HepG2 (cell line): ENCODE data around the gene LAG3. TPM values are rescaled to one million over a fixed set of nuclear protein-coding genes. Genes with fewer than 3 reads are reported as not detected.

ENCODE experiments used
- CC2D1A ChIP-seq: sonication (generic); formaldehyde crosslinking; IDR thresholded peaks from 2 replicates; pipeline ENCODE4 v1.8.1; 2023; ENCODE audit warnings: mild to moderate bottlenecking, missing genetic modification reagents
- GTF3A ChIP-seq: sonication (generic); formaldehyde crosslinking; conservative IDR thresholded peaks from 2 replicates; pipeline ENCODE4 v1.4.0; 2020; ENCODE audit warnings: mild to moderate bottlenecking, missing genetic modification reagents
- IKZF1 ChIP-seq: fragments of 450-650 bp; IDR thresholded peaks from 2 replicates; pipeline ENCODE4 v1.7.1; 2016
- MED8 ChIP-seq: sonication (generic); formaldehyde crosslinking; IDR thresholded peaks from 2 replicates; pipeline ENCODE4 v1.8.1; 2023; ENCODE audit warnings: mild to moderate bottlenecking, missing genetic modification reagents; ENCODE audit not compliant: insufficient replicate concordance
- SMAD9 ChIP-seq: sonication (generic); formaldehyde crosslinking; IDR thresholded peaks from 2 replicates; pipeline ENCODE4 v1.5.1; 2020; ENCODE audit warnings: mild to moderate bottlenecking, missing genetic modification reagents
- SNRNP70 ChIP-seq: fragments of 200-400 bp; formaldehyde crosslinking; IDR thresholded peaks from 2 replicates; pipeline ENCODE4 v1.6.1; 2017; ENCODE audit warnings: mild to moderate bottlenecking, low read depth, low read length, moderate library complexity
- SP5 ChIP-seq: IDR thresholded peaks from 2 replicates; pipeline ENCODE4 v1.6.1; 2016; ENCODE audit warnings: low read depth, borderline replicate concordance
- TARDBP ChIP-seq: sonication (generic); formaldehyde crosslinking; IDR thresholded peaks from 2 replicates; pipeline ENCODE4 v1.8.0; 2022; ENCODE audit warnings: mild to moderate bottlenecking, missing genetic modification reagents
- TCF7L2 ChIP-seq: IDR thresholded peaks from 2 replicates; pipeline ENCODE4 v1.6.1; 2011; ENCODE audit warnings: mild to moderate bottlenecking, low read depth, low read length, moderate library complexity
- ZBTB21 ChIP-seq: sonication (generic); formaldehyde crosslinking; IDR thresholded peaks from 2 replicates; pipeline ENCODE4 v1.4.0; 2020; ENCODE audit warnings: missing genetic modification reagents
- ZFP36L2 ChIP-seq: sonication (generic); formaldehyde crosslinking; IDR thresholded peaks from 2 replicates; pipeline ENCODE4 v1.4.0; 2020; ENCODE audit warnings: missing genetic modification reagents
- ZMYM3 ChIP-seq: sonication (generic); formaldehyde crosslinking; IDR thresholded peaks from 2 replicates; pipeline ENCODE4 v1.5.1; 2020; ENCODE audit warnings: mild to moderate bottlenecking, missing genetic modification reagents
- ZNF234 ChIP-seq: sonication (generic); formaldehyde crosslinking; conservative IDR thresholded peaks from 2 replicates; pipeline ENCODE4 v1.5.1; 2020; ENCODE audit warnings: mild to moderate bottlenecking, missing genetic modification reagents
- ZNF296 ChIP-seq: sonication (generic); formaldehyde crosslinking; conservative IDR thresholded peaks from 2 replicates; pipeline ENCODE4 v1.5.0; 2020; ENCODE audit warnings: mild to moderate bottlenecking, missing genetic modification reagents
- ZNF572 ChIP-seq: sonication (generic); formaldehyde crosslinking; IDR thresholded peaks from 2 replicates; pipeline ENCODE4 v1.5.1; 2020; ENCODE audit warnings: mild to moderate bottlenecking, missing genetic modification reagents
- ZNF616 ChIP-seq: sonication (generic); formaldehyde crosslinking; IDR thresholded peaks from 2 replicates; pipeline ENCODE4 v1.5.0; 2020; ENCODE audit warnings: low read depth, mild to moderate bottlenecking, missing genetic modification reagents
- polyA plus RNA-seq, 8 experiments: library from polyadenylated mRNA; depleted of rRNA in 3 of 8; stranded (reverse) in 7 of 8; unstranded in 1 of 8; fragments of >200 nt; fragmentation: Illumina TruSeq in 4 of 8; extraction: Trizol in 4 of 8; gene quantifications; 2 replicates each; pipeline versions ENCODE4 v1.2.1 to v1.2.3, GENCODE V29; 2011 to 2016; ENCODE audit warnings: low read depth in 4 of 8, missing spikeins in 1 of 8, mixed read lengths in 1 of 8; ENCODE audit not compliant: insufficient read depth in 1 of 8
- total RNA-seq, 5 experiments: library from RNA; depleted of rRNA; stranded (reverse); fragments of >200 nt; fragmentation: Illumina TruSeq; extraction: Trizol; gene quantifications; 2 replicates each; pipeline ENCODE4 v1.2.3, GENCODE V29; 2016; ENCODE audit warnings: low read depth in 1 of 5
- TF ChIP-seq, protein P1 (sequence below): sonication (generic); formaldehyde crosslinking; IDR thresholded peaks from 2 replicates; pipeline ENCODE4 v1.5.0; 2020; ENCODE audit warnings: mild to moderate bottlenecking, missing genetic modification reagents
- TF ChIP-seq, protein P2 (sequence below): sonication (generic); formaldehyde crosslinking; IDR thresholded peaks from 2 replicates; pipeline ENCODE4 v1.4.0; 2020; ENCODE audit warnings: missing genetic modification reagents, borderline replicate concordance
- TF ChIP-seq, protein P3 (sequence below): sonication (generic); formaldehyde crosslinking; IDR thresholded peaks from 2 replicates; pipeline ENCODE4 v1.4.0; 2020; ENCODE audit warnings: missing genetic modification reagents
- TF ChIP-seq, protein P4 (sequence below): sonication (generic); formaldehyde crosslinking; IDR thresholded peaks from 2 replicates; pipeline ENCODE4 v1.4.0; 2020; ENCODE audit warnings: missing genetic modification reagents, borderline replicate concordance

Gene LAG3
- total and polyA plus RNA-seq, 2 of the 13 experiments (the other 11 are each of a cell fraction or from before 2014, with no cell fraction given): 0.11 to 0.26 TPM

DNA sequence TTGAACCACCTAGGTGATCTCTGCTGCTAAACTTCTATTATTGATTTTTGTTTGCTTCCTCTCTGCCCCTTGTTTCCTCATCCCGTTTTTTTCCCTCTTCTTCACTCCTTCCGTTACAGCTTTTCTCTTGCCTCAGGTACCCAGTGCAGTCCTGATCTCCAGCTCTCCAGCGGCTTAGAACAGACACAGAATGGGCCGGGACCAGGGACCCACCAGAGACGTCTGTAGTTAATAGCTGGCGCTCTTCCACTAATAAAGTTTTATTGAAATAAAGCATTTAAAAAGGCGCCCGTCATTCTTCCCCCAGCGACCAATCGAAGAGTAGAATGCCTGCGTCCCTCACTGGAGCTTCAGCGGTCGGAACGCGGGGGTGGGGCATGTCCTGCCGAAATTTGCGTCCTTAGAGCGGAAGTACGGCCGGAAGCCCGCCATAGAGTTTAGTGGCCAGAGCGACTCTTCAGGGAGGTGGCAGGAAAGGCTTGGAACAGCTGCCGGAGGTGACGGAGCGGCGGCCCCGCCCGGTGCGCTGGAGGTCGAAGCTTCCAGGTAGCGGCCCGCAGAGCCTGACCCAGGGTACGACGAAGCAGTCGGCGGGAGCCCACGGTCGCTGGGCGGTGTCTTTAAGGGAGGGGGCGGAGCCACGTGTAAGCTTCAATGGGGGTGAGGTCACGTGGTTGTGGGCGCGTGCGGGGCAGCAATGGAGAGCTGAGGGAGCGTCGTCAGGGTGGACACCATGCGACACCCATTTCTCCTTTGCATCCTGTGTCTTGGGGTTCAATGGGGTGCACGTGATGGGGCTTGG, 48.5 kb upstream of the LAG3 start, which contains the start of gene COPS7A (continued):
- TF ChIP-seq IKZF1 (no peak), ZNF234 (CRISPR knock-in tag) (peak; percentile 81; the same call in 1 of the 2 replicates), ZBTB21 (CRISPR knock-in tag) (peak; percentile 48; the same call in 1 of the 2 replicates), CC2D1A (CRISPR knock-in tag) (peak; percentile 84; the same call in 1 of the 2 replicates), ZNF572 (CRISPR knock-in tag) (no peak), TCF7L2 (no peak), MED8 (CRISPR knock-in tag) (peak; percentile 73), TARDBP (CRISPR knock-in tag) (peak; percentile 86; the same call in 1 of the 2 replicates), SP5 (CRISPR knock-in tag) (peak; percentile 83; the same call in 1 of the 2 replicates), ZNF296 (CRISPR knock-in tag) (0 out of 2 replicates have a peak, but pooled peaks have one; percentile 29), ZNF616 (CRISPR knock-in tag) (peak; percentile 97), GTF3A (CRISPR knock-in tag) (no peak), ZFP36L2 (CRISPR knock-in tag) (no peak), SMAD9 (0 out of 2 replicates have a peak, but pooled peaks have one; percentile 40), ZMYM3 (no peak), SNRNP70 (no peak)
- TF ChIP-seq, protein P1, sequence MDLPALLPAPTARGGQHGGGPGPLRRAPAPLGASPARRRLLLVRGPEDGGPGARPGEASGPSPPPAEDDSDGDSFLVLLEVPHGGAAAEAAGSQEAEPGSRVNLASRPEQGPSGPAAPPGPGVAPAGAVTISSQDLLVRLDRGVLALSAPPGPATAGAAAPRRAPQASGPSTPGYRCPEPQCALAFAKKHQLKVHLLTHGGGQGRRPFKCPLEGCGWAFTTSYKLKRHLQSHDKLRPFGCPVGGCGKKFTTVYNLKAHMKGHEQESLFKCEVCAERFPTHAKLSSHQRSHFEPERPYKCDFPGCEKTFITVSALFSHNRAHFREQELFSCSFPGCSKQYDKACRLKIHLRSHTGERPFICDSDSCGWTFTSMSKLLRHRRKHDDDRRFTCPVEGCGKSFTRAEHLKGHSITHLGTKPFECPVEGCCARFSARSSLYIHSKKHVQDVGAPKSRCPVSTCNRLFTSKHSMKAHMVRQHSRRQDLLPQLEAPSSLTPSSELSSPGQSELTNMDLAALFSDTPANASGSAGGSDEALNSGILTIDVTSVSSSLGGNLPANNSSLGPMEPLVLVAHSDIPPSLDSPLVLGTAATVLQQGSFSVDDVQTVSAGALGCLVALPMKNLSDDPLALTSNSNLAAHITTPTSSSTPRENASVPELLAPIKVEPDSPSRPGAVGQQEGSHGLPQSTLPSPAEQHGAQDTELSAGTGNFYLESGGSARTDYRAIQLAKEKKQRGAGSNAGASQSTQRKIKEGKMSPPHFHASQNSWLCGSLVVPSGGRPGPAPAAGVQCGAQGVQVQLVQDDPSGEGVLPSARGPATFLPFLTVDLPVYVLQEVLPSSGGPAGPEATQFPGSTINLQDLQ (CRISPR knock-in tag): peak; percentile 83; the same call in 1 of the 2 replicates
- TF ChIP-seq, protein P2, sequence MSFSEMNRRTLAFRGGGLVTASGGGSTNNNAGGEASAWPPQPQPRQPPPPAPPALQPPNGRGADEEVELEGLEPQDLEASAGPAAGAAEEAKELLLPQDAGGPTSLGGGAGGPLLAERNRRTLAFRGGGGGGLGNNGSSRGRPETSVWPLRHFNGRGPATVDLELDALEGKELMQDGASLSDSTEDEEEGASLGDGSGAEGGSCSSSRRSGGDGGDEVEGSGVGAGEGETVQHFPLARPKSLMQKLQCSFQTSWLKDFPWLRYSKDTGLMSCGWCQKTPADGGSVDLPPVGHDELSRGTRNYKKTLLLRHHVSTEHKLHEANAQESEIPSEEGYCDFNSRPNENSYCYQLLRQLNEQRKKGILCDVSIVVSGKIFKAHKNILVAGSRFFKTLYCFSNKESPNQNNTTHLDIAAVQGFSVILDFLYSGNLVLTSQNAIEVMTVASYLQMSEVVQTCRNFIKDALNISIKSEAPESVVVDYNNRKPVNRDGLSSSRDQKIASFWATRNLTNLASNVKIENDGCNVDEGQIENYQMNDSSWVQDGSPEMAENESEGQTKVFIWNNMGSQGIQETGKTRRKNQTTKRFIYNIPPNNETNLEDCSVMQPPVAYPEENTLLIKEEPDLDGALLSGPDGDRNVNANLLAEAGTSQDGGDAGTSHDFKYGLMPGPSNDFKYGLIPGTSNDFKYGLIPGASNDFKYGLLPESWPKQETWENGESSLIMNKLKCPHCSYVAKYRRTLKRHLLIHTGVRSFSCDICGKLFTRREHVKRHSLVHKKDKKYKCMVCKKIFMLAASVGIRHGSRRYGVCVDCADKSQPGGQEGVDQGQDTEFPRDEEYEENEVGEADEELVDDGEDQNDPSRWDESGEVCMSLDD: no peak
- TF ChIP-seq, protein P3, sequence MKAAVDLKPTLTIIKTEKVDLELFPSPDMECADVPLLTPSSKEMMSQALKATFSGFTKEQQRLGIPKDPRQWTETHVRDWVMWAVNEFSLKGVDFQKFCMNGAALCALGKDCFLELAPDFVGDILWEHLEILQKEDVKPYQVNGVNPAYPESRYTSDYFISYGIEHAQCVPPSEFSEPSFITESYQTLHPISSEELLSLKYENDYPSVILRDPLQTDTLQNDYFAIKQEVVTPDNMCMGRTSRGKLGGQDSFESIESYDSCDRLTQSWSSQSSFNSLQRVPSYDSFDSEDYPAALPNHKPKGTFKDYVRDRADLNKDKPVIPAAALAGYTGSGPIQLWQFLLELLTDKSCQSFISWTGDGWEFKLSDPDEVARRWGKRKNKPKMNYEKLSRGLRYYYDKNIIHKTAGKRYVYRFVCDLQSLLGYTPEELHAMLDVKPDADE (CRISPR knock-in tag): peak; percentile 62; the same call in 1 of the 2 replicates
- TF ChIP-seq, protein P4, sequence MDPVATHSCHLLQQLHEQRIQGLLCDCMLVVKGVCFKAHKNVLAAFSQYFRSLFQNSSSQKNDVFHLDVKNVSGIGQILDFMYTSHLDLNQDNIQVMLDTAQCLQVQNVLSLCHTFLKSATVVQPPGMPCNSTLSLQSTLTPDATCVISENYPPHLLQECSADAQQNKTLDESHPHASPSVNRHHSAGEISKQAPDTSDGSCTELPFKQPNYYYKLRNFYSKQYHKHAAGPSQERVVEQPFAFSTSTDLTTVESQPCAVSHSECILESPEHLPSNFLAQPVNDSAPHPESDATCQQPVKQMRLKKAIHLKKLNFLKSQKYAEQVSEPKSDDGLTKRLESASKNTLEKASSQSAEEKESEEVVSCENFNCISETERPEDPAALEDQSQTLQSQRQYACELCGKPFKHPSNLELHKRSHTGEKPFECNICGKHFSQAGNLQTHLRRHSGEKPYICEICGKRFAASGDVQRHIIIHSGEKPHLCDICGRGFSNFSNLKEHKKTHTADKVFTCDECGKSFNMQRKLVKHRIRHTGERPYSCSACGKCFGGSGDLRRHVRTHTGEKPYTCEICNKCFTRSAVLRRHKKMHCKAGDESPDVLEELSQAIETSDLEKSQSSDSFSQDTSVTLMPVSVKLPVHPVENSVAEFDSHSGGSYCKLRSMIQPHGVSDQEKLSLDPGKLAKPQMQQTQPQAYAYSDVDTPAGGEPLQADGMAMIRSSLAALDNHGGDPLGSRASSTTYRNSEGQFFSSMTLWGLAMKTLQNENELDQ (CRISPR knock-in tag): 0 out of 2 replicates have a peak, but pooled peaks have one; percentile 30
